ENCODE results near the gene OSBPL1A.
"Not testable (repeated sequence)": the region's sequence is repeated elsewhere in the genome, so short reads cannot be mapped to it uniquely, and the experiment has no call there.

OSBPL1A gene

GRCh38 chr18:24176727-24177416 lies 220.8 kb downstream of the OSBPL1A start:
- DNase-seq = peak; percentile 70

- no peak for DNase-seq
Observed at GRCh38 chr18:24173997-24174396, 223.6 kb downstream of the OSBPL1A start.

- DNase-seq = no peak
Observed at GRCh38 chr18:24170360-24170759, 227.3 kb downstream of the OSBPL1A start.

GRCh38 chr18:24168496-24168895 lies 229.1 kb downstream of the OSBPL1A start:
- DNase-seq = no peak

GRCh38 chr18:24161304-24161703 lies 236.3 kb downstream of the OSBPL1A start:
- DNase-seq = no peak

- DNase-seq = no peak
Observed at GRCh38 chr18:24160086-24160485, 237.5 kb downstream of the OSBPL1A start.

GRCh38 chr18:24157855-24158254 lies 239.8 kb downstream of the OSBPL1A start:
- no peak for DNase-seq

GRCh38 chr18:24153397-24153796 lies 244.2 kb downstream of the OSBPL1A start:
- no peak for DNase-seq

- not testable (repeated sequence) for DNase-seq
Observed at GRCh38 chr18:24149591-24149990, 248.0 kb downstream of the OSBPL1A start.

- DNase-seq = no peak
Observed at GRCh38 chr18:24142376-24142775, 255.2 kb downstream of the OSBPL1A start.

GRCh38 chr18:24140697-24141096 lies 256.9 kb downstream of the OSBPL1A start:
- DNase-seq = no peak

GRCh38 chr18:24138789-24139616 lies 258.6 kb downstream of the OSBPL1A start, which contains the start of gene CABYR:
TSS of gene CABYR (plus strand) at chr18:24139062. CDS start at chr18:24143115, 4,053 bp downstream.
- DNase-seq = peak; percentile 98

GRCh38 chr18:24138409-24138788 lies 259.2 kb downstream of the OSBPL1A start:
- DNase-seq = no peak

GRCh38 chr18:24136967-24137373 lies 260.7 kb downstream of the OSBPL1A start:
- DNase-seq = no peak

GRCh38 chr18:24130494-24130893 lies 267.1 kb downstream of the OSBPL1A start:
- DNase-seq = no peak

- no peak for DNase-seq
Observed at GRCh38 chr18:24128700-24129099, 268.9 kb downstream of the OSBPL1A start.

- no peak for DNase-seq
Observed at GRCh38 chr18:24127735-24128134, 269.9 kb downstream of the OSBPL1A start.

GRCh38 chr18:24126155-24126961 lies 271.3 kb downstream of the OSBPL1A start:
- no peak for DNase-seq

GRCh38 chr18:24121625-24122024 lies 276.0 kb downstream of the OSBPL1A start:
- DNase-seq = no peak

GRCh38 chr18:24120676-24121075 lies 276.9 kb downstream of the OSBPL1A start:
- no peak for DNase-seq

- peak; percentile 84 for DNase-seq
Observed at GRCh38 chr18:24118750-24119577, 278.7 kb downstream of the OSBPL1A start.

- DNase-seq = no peak
Observed at GRCh38 chr18:24115628-24116027, 282.0 kb downstream of the OSBPL1A start.

All from NCI-H146 (cell line).